GM21515 (cell line): ENCODE measurements around the gene ANO8.
"Not testable (repeated sequence)": the region's sequence is repeated elsewhere in the genome, so short reads cannot be mapped to it uniquely, and the experiment has no call there.

ENCODE experiments used
- ATAC-seq: cut with Tn5 transposase; IDR thresholded peaks from one replicate; pipeline ENCODE4 v1.9.1; 2021; ENCODE audit not compliant: unreplicated experiment

Gene ANO8

GRCh38 chr19:17311455-17312188 lies 23.0 kb downstream of the ANO8 start:
- ATAC-seq: no peak

GRCh38 chr19:17309965-17310461 lies 24.6 kb downstream of the ANO8 start:
- no peak for ATAC-seq

- peak; percentile 50 for ATAC-seq
These were observed 25.3 kb downstream of the ANO8 start, which contains the start of gene DDA1 for GRCh38 chr19:17309198-17309964. Gene DDA1 (plus strand): TSS chr19:17309563. CDS start chr19:17309655, 92 bp downstream.

GRCh38 chr19:17307876-17308377 lies 26.7 kb downstream of the ANO8 start:
- no peak for ATAC-seq

GRCh38 chr19:17306285-17306714 lies 28.4 kb downstream of the ANO8 start:
- ATAC-seq: no peak

- peak; percentile 53 for ATAC-seq
These were observed 29.0 kb downstream of the ANO8 start, which contains the start of gene MRPL34 for GRCh38 chr19:17305517-17306284. Gene MRPL34 (plus strand): TSS chr19:17305872. CDS start chr19:17305893, 21 bp downstream.

GRCh38 chr19:17305216-17305516 lies 29.5 kb downstream of the ANO8 start:
- ATAC-seq: no peak

GRCh38 chr19:17304386-17305215 lies 30.1 kb downstream of the ANO8 start:
- no peak for ATAC-seq

GRCh38 chr19:17303940-17304267 lies 30.8 kb downstream of the ANO8 start:
- ATAC-seq: no peak

- peak; percentile 49 for ATAC-seq
These were observed 31.3 kb downstream of the ANO8 start, which contains the start of gene ABHD8 for GRCh38 chr19:17303167-17303939. Gene ABHD8 (minus strand): TSS chr19:17303425. CDS start chr19:17301616, 1,809 bp downstream.

- ATAC-seq: no peak
These were observed 32.1 kb downstream of the ANO8 start for GRCh38 chr19:17302391-17303166.

GRCh38 chr19:17300992-17301619 lies 33.5 kb downstream of the ANO8 start:
- no peak for ATAC-seq

- no peak for ATAC-seq
These were observed 37.7 kb downstream of the ANO8 start for GRCh38 chr19:17296976-17297375.

GRCh38 chr19:17296273-17296672 lies 38.4 kb downstream of the ANO8 start:
- ATAC-seq: no peak

- ATAC-seq: not testable (repeated sequence)
These were observed 39.1 kb downstream of the ANO8 start for GRCh38 chr19:17295551-17295950.

- no peak for ATAC-seq
These were observed 40.4 kb downstream of the ANO8 start for GRCh38 chr19:17294051-17294891.

- no peak for ATAC-seq
These were observed 41.0 kb downstream of the ANO8 start for GRCh38 chr19:17293605-17294004.
